ENCODE measurements around the gene DNMT3B. TPM values are rescaled to one million over a fixed set of nuclear protein-coding genes. Genes with fewer than 3 reads are reported as not detected.

Gene DNMT3B
- polyA plus RNA-seq, 1 experiment: 1.3 TPM

GRCh38 chr20:32808438-32808837 lies 46.3 kb downstream of the DNMT3B start:
- Histone ChIP-seq H3K4me3 (ENCODE audit: low read depth, low read length) (no peak overlapping the region), H3K36me3 (ENCODE audit: control insufficient read depth, insufficient read depth, low read length) (no peaks in the 10 kb centered on the region), H3K27me3 (ENCODE audit: control insufficient read depth, insufficient read depth, low read length) (no peaks in the 10 kb centered on the region)
- POLR2A ChIA-PET: no interaction called here
- TF ChIP-seq CTCF (IDR thresholded peaks at IDR 0.05; ENCODE audit: insufficient read depth, low read depth, low read length): no peak
- DNase-seq (ENCODE audit: low read depth): no peak
- CTCF ChIA-PET: interaction anchor here (0.6 to 1.6 kb wide), 4 partner anchors 18 to 30 kb away, joined by 3 to 4 read pairs (median 3); no protein-coding TSS in a partner anchor

GRCh38 chr20:32809907-32810306 lies 47.7 kb downstream of the DNMT3B start:
- TF ChIP-seq CTCF (IDR thresholded peaks at IDR 0.05; ENCODE audit: insufficient read depth, low read depth, low read length): no peak
- DNase-seq (ENCODE audit: low read depth): no peak
- Histone ChIP-seq H3K27me3 (ENCODE audit: control insufficient read depth, insufficient read depth, low read length) (no peaks in the 10 kb centered on the region), H3K36me3 (ENCODE audit: control insufficient read depth, insufficient read depth, low read length) (no peaks in the 10 kb centered on the region), H3K4me3 (ENCODE audit: low read depth, low read length) (no peak overlapping the region)
- ChIA-PET POLR2A (no interaction called here), CTCF (interaction anchor here (0.6 to 2.5 kb wide), 3 partner anchors 19 to 277 kb away, joined by 3 to 13 read pairs (median 3); no protein-coding TSS in a partner anchor)

- ChIA-PET CTCF (interaction anchor here (1.1 to 2.5 kb wide), 2 partner anchors 9 to 20 kb away, joined by 3 to 13 read pairs; no protein-coding TSS in a partner anchor), POLR2A (no interaction called here)
- H3K36me3 ChIP-seq (ENCODE audit: control insufficient read depth, insufficient read depth, low read length): no peaks in the 10 kb centered on the region
- H3K27me3 ChIP-seq (ENCODE audit: control insufficient read depth, insufficient read depth, low read length): no peaks in the 10 kb centered on the region
- DNase-seq (ENCODE audit: low read depth): no peak
- no peak overlapping the region for H3K4me3 ChIP-seq (ENCODE audit: low read depth, low read length)
- no peak for TF ChIP-seq CTCF (IDR thresholded peaks at IDR 0.05; ENCODE audit: insufficient read depth, low read depth, low read length)
These were observed 48.8 kb downstream of the DNMT3B start for GRCh38 chr20:32810941-32811340.

- Histone ChIP-seq H3K4me3 (ENCODE audit: low read depth, low read length) (no peak overlapping the region), H3K27me3 (ENCODE audit: control insufficient read depth, insufficient read depth, low read length) (no peaks in the 10 kb centered on the region), H3K36me3 (ENCODE audit: control insufficient read depth, insufficient read depth, low read length) (no peaks in the 10 kb centered on the region)
- CTCF ChIA-PET: interaction anchor here (0.8 to 1.3 kb wide), 5 partner anchors 8 to 284 kb away, joined by 3 to 6 read pairs (median 3); partner anchors contain the start of gene C20orf203
- POLR2A ChIA-PET: no interaction called here
- DNase-seq (ENCODE audit: low read depth): no peak
- no peak for TF ChIP-seq CTCF (IDR thresholded peaks at IDR 0.05; ENCODE audit: insufficient read depth, low read depth, low read length)
These were observed 49.7 kb downstream of the DNMT3B start for GRCh38 chr20:32811886-32812285.

- POLR2A ChIA-PET: no interaction called here
- Histone ChIP-seq H3K36me3 (ENCODE audit: control insufficient read depth, insufficient read depth, low read length) (no peaks in the 10 kb centered on the region), H3K4me3 (ENCODE audit: low read depth, low read length) (peak overlapping the region; percentile 91), H3K27me3 (ENCODE audit: control insufficient read depth, insufficient read depth, low read length) (no peaks in the 10 kb centered on the region)
- DNase-seq (ENCODE audit: low read depth): no peak
- TF ChIP-seq CTCF (IDR thresholded peaks at IDR 0.05; ENCODE audit: insufficient read depth, low read depth, low read length): no peak
- CTCF ChIA-PET: interaction anchor here (0.6 to 2.3 kb wide), 7 partner anchors 9 to 146 kb away, joined by 3 to 7 read pairs (median 5); no protein-coding TSS in a partner anchor
These were observed 58.0 kb downstream of the DNMT3B start for GRCh38 chr20:32819992-32820697.
